Activated T-helper 1 cell treated with anti-CD3 and anti-CD28 coated beads, Interleukin-12 subunit alpha, Interleukin-12 subunit beta, Interleukin-2, Interleukin-4 antibody, amounts not matched to agents 30 ng/mL and 10 ng/mL and 1 ng/mL, durations not matched to agents 14 hours and 24 hours and 36 hours (primary cell): ENCODE data around the gene DMAC2L. TPM values are rescaled to one million over a fixed set of nuclear protein-coding genes. Genes with fewer than 3 reads are reported as not detected.

Experiments used
- DNase-seq: peaks from one replicate; pipeline ENCODE4 v3.0.0; 2021; ENCODE audit warnings: low spot score
- H3K27ac Mint-ChIP-seq: one replicate; pipeline ENCODE4 v1.8.0; 2021; ENCODE audit warnings: mild to moderate bottlenecking, mixed read lengths
- H3K27me3 Mint-ChIP-seq: one replicate; pipeline ENCODE4 v1.8.0; 2022; ENCODE audit warnings: mild to moderate bottlenecking, moderate library complexity, mixed read lengths; ENCODE audit not compliant: insufficient read depth
- H3K36me3 Mint-ChIP-seq: one replicate; pipeline ENCODE4 v1.8.0; 2021; ENCODE audit warnings: low read depth, mixed read lengths
- H3K4me1 Mint-ChIP-seq: one replicate; pipeline ENCODE4 v1.8.0; 2021; ENCODE audit warnings: low read depth, mixed read lengths
- H3K4me3 Mint-ChIP-seq: one replicate; pipeline ENCODE4 v1.8.0; 2021; ENCODE audit warnings: mild to moderate bottlenecking, moderate library complexity, mixed read lengths
- H3K9me3 Mint-ChIP-seq: one replicate; pipeline ENCODE4 v1.8.0; 2021; ENCODE audit warnings: mixed read lengths
- intact Hi-C: fragments of 100-400 bp; cut with micrococcal nuclease; formaldehyde crosslinking; loops from one replicate; pipeline ENCODE4 v1.15.1; 2024
- total RNA-seq: library from RNA; stranded (reverse); gene quantifications from 2 replicates; pipeline ENCODE4 v1.2.3, GENCODE V29; 2022

DMAC2L gene
- total RNA-seq, 1 donor from 2014 or later: 14.4 TPM

GRCh38 chr14:50334211-50334610 is 22.1 kb downstream of the DMAC2L start:
- no peaks in the 10 kb centered on the region for H3K27me3 Mint-ChIP-seq

GRCh38 chr14:50335389-50335788 is 23.3 kb downstream of the DMAC2L start:
- H3K27me3 Mint-ChIP-seq: no peaks in the 10 kb centered on the region
- H3K4me1 Mint-ChIP-seq: peaks cover 15% of the 10 kb centered on the region
- intact Hi-C loops: no loop called here
- H3K4me3 Mint-ChIP-seq: peak overlapping the region; percentile 20
- DNase-seq: no peak
- no peaks in the 10 kb centered on the region for H3K9me3 Mint-ChIP-seq
- H3K27ac Mint-ChIP-seq: no peak overlapping the region
- peaks cover 9% of the 10 kb centered on the region for H3K36me3 Mint-ChIP-seq

More at GRCh38 chr14:50334211-50334610, 22.1 kb downstream of the DMAC2L start:
- no peak for DNase-seq
- Mint-ChIP-seq H3K4me3 (no peak overlapping the region), H3K9me3 (no peaks in the 10 kb centered on the region), H3K36me3 (peaks cover 11% of the 10 kb centered on the region), H3K4me1 (peaks cover 15% of the 10 kb centered on the region), H3K27ac (no peak overlapping the region)
- intact Hi-C loops: no loop called here

GRCh38 chr14:50335989-50336824 is 24.1 kb downstream of the DMAC2L start:
- Mint-ChIP-seq H3K36me3 (peaks cover 11% of the 10 kb centered on the region), H3K27ac (no peak overlapping the region), H3K4me1 (peaks cover 15% of the 10 kb centered on the region), H3K27me3 (no peaks in the 10 kb centered on the region), H3K9me3 (no peaks in the 10 kb centered on the region), H3K4me3 (no peak overlapping the region)
- intact Hi-C loops: no loop called here
- DNase-seq: no peak

- H3K27ac Mint-ChIP-seq: no peak overlapping the region
- H3K36me3 Mint-ChIP-seq: peaks cover 3% of the 10 kb centered on the region
- no peak for DNase-seq
- H3K4me3 Mint-ChIP-seq: no peak overlapping the region
- H3K4me1 Mint-ChIP-seq: peaks cover 31% of the 10 kb centered on the region
- H3K27me3 Mint-ChIP-seq: no peaks in the 10 kb centered on the region
- H3K9me3 Mint-ChIP-seq: no peaks in the 10 kb centered on the region
- intact Hi-C loops: no loop called here
Observed at GRCh38 chr14:50338587-50338986, 26.5 kb downstream of the DMAC2L start.

- intact Hi-C loops: no loop called here
- H3K27me3 Mint-ChIP-seq: peaks cover 4% of the 10 kb centered on the region
- peaks cover 38% of the 10 kb centered on the region for H3K4me1 Mint-ChIP-seq
- H3K36me3 Mint-ChIP-seq: peaks cover 3% of the 10 kb centered on the region
- H3K27ac Mint-ChIP-seq: no peak overlapping the region
- H3K9me3 Mint-ChIP-seq: no peaks in the 10 kb centered on the region
- DNase-seq: no peak
- H3K4me3 Mint-ChIP-seq: no peak overlapping the region
Observed at GRCh38 chr14:50339178-50339804, 27.2 kb downstream of the DMAC2L start.

- no peaks in the 10 kb centered on the region for H3K9me3 Mint-ChIP-seq
- peaks cover 46% of the 10 kb centered on the region for H3K4me1 Mint-ChIP-seq
- H3K27me3 Mint-ChIP-seq: peaks cover 7% of the 10 kb centered on the region
- intact Hi-C loops: no loop called here
- H3K27ac Mint-ChIP-seq: no peak overlapping the region
- peaks cover 4% of the 10 kb centered on the region for H3K36me3 Mint-ChIP-seq
- no peak overlapping the region for H3K4me3 Mint-ChIP-seq
- DNase-seq: no peak
Observed at GRCh38 chr14:50340045-50340444, 27.9 kb downstream of the DMAC2L start.

- Mint-ChIP-seq H3K27ac (no peak overlapping the region), H3K9me3 (no peaks in the 10 kb centered on the region), H3K4me1 (peaks cover 39% of the 10 kb centered on the region), H3K27me3 (peaks cover 7% of the 10 kb centered on the region), H3K4me3 (no peak overlapping the region), H3K36me3 (peaks cover 3% of the 10 kb centered on the region)
- intact Hi-C loops: no loop called here
- DNase-seq: no peak
Observed at GRCh38 chr14:50340963-50341362, 28.8 kb downstream of the DMAC2L start.

- DNase-seq: no peak
- H3K27ac Mint-ChIP-seq: no peak overlapping the region
- no peak overlapping the region for H3K4me3 Mint-ChIP-seq
- H3K36me3 Mint-ChIP-seq: peaks cover 3% of the 10 kb centered on the region
- no peaks in the 10 kb centered on the region for H3K9me3 Mint-ChIP-seq
- intact Hi-C loops: no loop called here
- peaks cover 32% of the 10 kb centered on the region for H3K4me1 Mint-ChIP-seq
- H3K27me3 Mint-ChIP-seq: peaks cover 10% of the 10 kb centered on the region
Observed at GRCh38 chr14:50342221-50343078, 30.3 kb downstream of the DMAC2L start.

GRCh38 chr14:50343434-50343833 is 31.3 kb downstream of the DMAC2L start:
- no peak overlapping the region for H3K4me3 Mint-ChIP-seq
- DNase-seq: no peak
- peaks cover 3% of the 10 kb centered on the region for H3K36me3 Mint-ChIP-seq
- no peak overlapping the region for H3K27ac Mint-ChIP-seq
- peaks cover 15% of the 10 kb centered on the region for H3K27me3 Mint-ChIP-seq
- H3K4me1 Mint-ChIP-seq: peaks cover 32% of the 10 kb centered on the region
- intact Hi-C loops: no loop called here
- H3K9me3 Mint-ChIP-seq: no peaks in the 10 kb centered on the region

GRCh38 chr14:50344116-50344775 is 32.1 kb downstream of the DMAC2L start:
- intact Hi-C loops: loop anchor here (1.0 to 2.0 kb wide), 10 partner anchors 19 to 442 kb away; partner anchors contain the start of genes CDKL1, DMAC2L, L2HGDH and MAP4K5
- DNase-seq: peak; percentile 47
- peak overlapping the region; percentile 69 for H3K27ac Mint-ChIP-seq
- no peaks in the 10 kb centered on the region for H3K9me3 Mint-ChIP-seq
- peaks cover 32% of the 10 kb centered on the region for H3K4me1 Mint-ChIP-seq
- peaks cover 3% of the 10 kb centered on the region for H3K36me3 Mint-ChIP-seq
- H3K27me3 Mint-ChIP-seq: peaks cover 18% of the 10 kb centered on the region
- H3K4me3 Mint-ChIP-seq: peak overlapping the region; percentile 30

- H3K27ac Mint-ChIP-seq: no peak overlapping the region
- peaks cover 18% of the 10 kb centered on the region for H3K27me3 Mint-ChIP-seq
- intact Hi-C loops: loop anchor here (1.0 to 2.0 kb wide), 10 partner anchors 18 to 441 kb away; partner anchors contain the start of genes CDKL1, DMAC2L, L2HGDH and MAP4K5
Observed at GRCh38 chr14:50344876-50345563, 32.9 kb downstream of the DMAC2L start.

More at GRCh38 chr14:50344876-50345563, 32.9 kb downstream of the DMAC2L start:
- H3K4me1 Mint-ChIP-seq: peaks cover 32% of the 10 kb centered on the region
- H3K36me3 Mint-ChIP-seq: peaks cover 3% of the 10 kb centered on the region
- DNase-seq: no peak
- H3K4me3 Mint-ChIP-seq: no peak overlapping the region
- no peaks in the 10 kb centered on the region for H3K9me3 Mint-ChIP-seq
